K562 (cell line): Measurements from ENCODE around the gene LIF. TPM values are rescaled to one million over a fixed set of nuclear protein-coding genes. Genes with fewer than 3 reads are reported as not detected.

Source experiments
- ARID2 ChIP-seq: fragments of 450-650 bp; IDR thresholded peaks from 2 replicates; pipeline ENCODE4 v1.6.1; 2017; ENCODE audit warnings: antibody characterized with exemption, mild to moderate bottlenecking
- ETV5 ChIP-seq: sonication (generic); formaldehyde crosslinking; IDR thresholded peaks from 2 replicates; pipeline ENCODE4 v1.4.0; 2020; ENCODE audit warnings: low read depth, mild to moderate bottlenecking, missing genetic modification reagents
- HINFP ChIP-seq: fragments of 450-650 bp; conservative IDR thresholded peaks from 2 replicates; pipeline ENCODE4 v1.6.1; 2016; ENCODE audit warnings: missing genetic modification characterization, low read depth, mild to moderate bottlenecking, control low read depth, missing compliant biosample characterization
- HLTF ChIP-seq: fragments of 450-650 bp; IDR thresholded peaks from 2 replicates; pipeline ENCODE4 v1.6.1; 2016
- JUND ChIP-seq, 2 experiments: IDR thresholded peaks; 2 replicates in 1 of 2; 3 replicates in 1 of 2; pipeline ENCODE4 v1.6.1; 2011; ENCODE audit warnings: borderline replicate concordance in 2 of 2, low read depth in 2 of 2, low read length in 2 of 2, improper control_type of control experiment in 1 of 2, missing biosample characterization in 1 of 2, missing genetic modification characterization in 1 of 2, missing genetic modification reagents in 1 of 2
- KAT2B ChIP-seq: IDR thresholded peaks from one replicate; pipeline ENCODE4 v1.6.1; 2012; ENCODE audit warnings: low read depth, mild to moderate bottlenecking, control low read depth, inconsistent platforms, low read length, moderate library complexity
- MCM2 ChIP-seq: fragments of 450-650 bp; IDR thresholded peaks from 2 replicates; pipeline ENCODE4 v1.6.1; 2017; ENCODE audit warnings: low read depth, mild to moderate bottlenecking
- NFYB ChIP-seq: IDR thresholded peaks from 2 replicates; pipeline ENCODE4 v1.6.1; 2011; ENCODE audit warnings: mild to moderate bottlenecking, moderate library complexity; ENCODE audit not compliant: insufficient read length; ENCODE audit errors: extremely low read depth
- NR2C1 ChIP-seq, 2 experiments: fragments of 450-650 bp; IDR thresholded peaks; 2 replicates each; pipeline ENCODE4 v1.6.1; 2017; ENCODE audit warnings: mild to moderate bottlenecking in 2 of 2, antibody characterized with exemption in 1 of 2, inconsistent platforms in 1 of 2, missing compliant biosample characterization in 1 of 2, missing genetic modification characterization in 1 of 2
- SMARCB1 ChIP-seq: IDR thresholded peaks from 2 replicates; pipeline ENCODE4 v1.6.1; 2011; ENCODE audit warnings: improper control_type of control experiment, low read depth; ENCODE audit not compliant: insufficient read length
- STAT6 ChIP-seq: sonication (generic); formaldehyde crosslinking; IDR thresholded peaks from 2 replicates; pipeline ENCODE4 v1.8.1; 2023; ENCODE audit warnings: mild to moderate bottlenecking, missing genetic modification reagents
- ZNF134 ChIP-seq: fragments of 250-450 bp; sonication (Bioruptor Pico); conservative IDR thresholded peaks from 2 replicates; pipeline ENCODE4 v1.4.0; 2020
- ZNF324 ChIP-seq: fragments of 250-450 bp; sonication (Bioruptor Pico); IDR thresholded peaks from 2 replicates; pipeline ENCODE4 v1.4.0; 2020; ENCODE audit warnings: mild to moderate bottlenecking
- ZNF436 ChIP-seq: fragments of 250-450, 450-650 bp; sonication (Bioruptor Pico); formaldehyde crosslinking; IDR thresholded peaks from 2 replicates; pipeline ENCODE4 v1.7.0; 2020; ENCODE audit warnings: mild to moderate bottlenecking
- ZNF76 ChIP-seq: fragments of 250-450 bp; sonication (Bioruptor Pico); IDR thresholded peaks from 2 replicates; pipeline ENCODE4 v1.4.0; 2020; ENCODE audit warnings: mild to moderate bottlenecking, moderate library complexity, borderline replicate concordance
- polyA plus RNA-seq, 8 experiments: library from polyadenylated mRNA; depleted of rRNA in 4 of 8; stranded (reverse) in 5 of 8; unstranded in 3 of 8; fragments of >200 nt; fragmentation: Nextera tagmentation in 2 of 8; fragmentation: Illumina TruSeq in 1 of 8; extraction: Ambion mirVana in 2 of 8; extraction: Trizol in 1 of 8; gene quantifications; 2 replicates each; pipeline versions ENCODE4 v1.2.1 to v1.2.3, GENCODE V29; 2011 to 2014; ENCODE audit warnings: inconsistent platforms in 1 of 8, missing spikeins in 1 of 8
- total RNA-seq, 7 experiments: library from RNA; depleted of rRNA in 6 of 7; stranded (reverse); fragments of >200 nt in 6 of 7; fragmentation: Illumina TruSeq in 2 of 7; extraction: Trizol in 2 of 7; gene quantifications; 2 replicates each; pipeline versions ENCODE4 v1.2.1 to v1.2.3, GENCODE V29; 2011 to 2021; ENCODE audit warnings: low replicate concordance in 1 of 7
- TF ChIP-seq, protein P1 (sequence below): fragments of 200-400 bp; formaldehyde crosslinking; IDR thresholded peaks from 2 replicates; pipeline ENCODE4 v1.6.1; 2017; ENCODE audit warnings: mild to moderate bottlenecking, low read depth, low read length, moderate library complexity
- TF ChIP-seq, protein P2 (sequence below): fragments of 450-650 bp; formaldehyde crosslinking; IDR thresholded peaks from 2 replicates; pipeline ENCODE4 v1.4.0; 2020; ENCODE audit warnings: mild to moderate bottlenecking, moderate library complexity
- TF ChIP-seq, protein P3 (sequence below): fragments of 250-450 bp; sonication (Bioruptor Pico); IDR thresholded peaks from 2 replicates; pipeline ENCODE4 v1.9.0; 2021; ENCODE audit warnings: mild to moderate bottlenecking, inconsistent platforms

LIF gene
- total and polyA plus RNA-seq, 9 of the 15 experiments (the other 6 are each of a cell fraction or from before 2014, with no cell fraction given) = 0.05 to 0.39 (median 0.18) TPM; not detected in 3

DNA sequence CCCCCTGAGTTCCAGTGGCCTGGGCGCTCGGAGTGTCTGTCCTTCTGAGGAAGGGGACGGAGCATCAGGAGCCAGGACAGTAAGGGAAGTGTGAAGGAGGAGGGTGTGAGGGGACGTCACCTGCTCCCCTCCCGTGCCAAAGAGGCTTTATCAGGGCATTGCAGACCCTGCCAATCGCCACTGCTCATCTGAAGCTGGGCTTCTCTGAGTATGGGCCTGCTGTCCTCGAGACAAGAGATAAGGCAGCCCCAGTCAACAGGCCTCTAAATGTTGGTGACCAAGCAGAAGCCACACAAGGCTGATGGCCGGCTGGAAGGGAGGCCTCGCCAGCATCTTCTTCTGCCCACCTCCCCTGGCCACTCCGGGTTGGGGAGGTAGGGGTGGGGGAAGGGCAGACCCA is 29.8 kb downstream of the LIF start (continued):
- TF ChIP-seq, protein P1, sequence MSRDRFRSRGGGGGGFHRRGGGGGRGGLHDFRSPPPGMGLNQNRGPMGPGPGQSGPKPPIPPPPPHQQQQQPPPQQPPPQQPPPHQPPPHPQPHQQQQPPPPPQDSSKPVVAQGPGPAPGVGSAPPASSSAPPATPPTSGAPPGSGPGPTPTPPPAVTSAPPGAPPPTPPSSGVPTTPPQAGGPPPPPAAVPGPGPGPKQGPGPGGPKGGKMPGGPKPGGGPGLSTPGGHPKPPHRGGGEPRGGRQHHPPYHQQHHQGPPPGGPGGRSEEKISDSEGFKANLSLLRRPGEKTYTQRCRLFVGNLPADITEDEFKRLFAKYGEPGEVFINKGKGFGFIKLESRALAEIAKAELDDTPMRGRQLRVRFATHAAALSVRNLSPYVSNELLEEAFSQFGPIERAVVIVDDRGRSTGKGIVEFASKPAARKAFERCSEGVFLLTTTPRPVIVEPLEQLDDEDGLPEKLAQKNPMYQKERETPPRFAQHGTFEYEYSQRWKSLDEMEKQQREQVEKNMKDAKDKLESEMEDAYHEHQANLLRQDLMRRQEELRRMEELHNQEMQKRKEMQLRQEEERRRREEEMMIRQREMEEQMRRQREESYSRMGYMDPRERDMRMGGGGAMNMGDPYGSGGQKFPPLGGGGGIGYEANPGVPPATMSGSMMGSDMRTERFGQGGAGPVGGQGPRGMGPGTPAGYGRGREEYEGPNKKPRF = no peak
- TF ChIP-seq ZNF134 (peak; percentile 70), KAT2B (no peak), ETV5 (CRISPR knock-in tag) (no peak), STAT6 (no peak), ARID2 (no peak), NR2C1 (IDR thresholded peaks at IDR 0.05) (no peak), NR2C1 (tag; IDR thresholded peaks at IDR 0.05) (no peak), ZNF76 (CRISPR knock-in tag) (no peak), MCM2 (no peak), ZNF436 (no peak), SMARCB1 (no peak), ZNF324 (no peak), HLTF (0 out of 2 replicates have a peak, but pooled peaks have one; percentile 29), HINFP (tag) (no peak; the same call in 1 of the 2 replicates), NFYB (no peak), JUND (IDR thresholded peaks at IDR 0.05; ENCODE audit: borderline replicate concordance, low read depth, low read length) (peak; percentile 85), JUND (tag; IDR thresholded peaks at IDR 0.05; ENCODE audit: borderline replicate concordance, low read depth, low read length) (peak; percentile 70; the same call in 1 of the 3 replicates)
- TF ChIP-seq, protein P2, sequence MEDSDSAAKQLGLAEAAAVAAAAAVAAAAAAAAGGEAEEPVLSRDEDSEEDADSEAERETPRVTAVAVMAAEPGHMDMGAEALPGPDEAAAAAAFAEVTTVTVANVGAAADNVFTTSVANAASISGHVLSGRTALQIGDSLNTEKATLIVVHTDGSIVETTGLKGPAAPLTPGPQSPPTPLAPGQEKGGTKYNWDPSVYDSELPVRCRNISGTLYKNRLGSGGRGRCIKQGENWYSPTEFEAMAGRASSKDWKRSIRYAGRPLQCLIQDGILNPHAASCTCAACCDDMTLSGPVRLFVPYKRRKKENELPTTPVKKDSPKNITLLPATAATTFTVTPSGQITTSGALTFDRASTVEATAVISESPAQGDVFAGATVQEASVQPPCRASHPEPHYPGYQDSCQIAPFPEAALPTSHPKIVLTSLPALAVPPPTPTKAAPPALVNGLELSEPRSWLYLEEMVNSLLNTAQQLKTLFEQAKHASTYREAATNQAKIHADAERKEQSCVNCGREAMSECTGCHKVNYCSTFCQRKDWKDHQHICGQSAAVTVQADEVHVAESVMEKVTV (CRISPR knock-in tag) = no peak
- TF ChIP-seq, protein P3, sequence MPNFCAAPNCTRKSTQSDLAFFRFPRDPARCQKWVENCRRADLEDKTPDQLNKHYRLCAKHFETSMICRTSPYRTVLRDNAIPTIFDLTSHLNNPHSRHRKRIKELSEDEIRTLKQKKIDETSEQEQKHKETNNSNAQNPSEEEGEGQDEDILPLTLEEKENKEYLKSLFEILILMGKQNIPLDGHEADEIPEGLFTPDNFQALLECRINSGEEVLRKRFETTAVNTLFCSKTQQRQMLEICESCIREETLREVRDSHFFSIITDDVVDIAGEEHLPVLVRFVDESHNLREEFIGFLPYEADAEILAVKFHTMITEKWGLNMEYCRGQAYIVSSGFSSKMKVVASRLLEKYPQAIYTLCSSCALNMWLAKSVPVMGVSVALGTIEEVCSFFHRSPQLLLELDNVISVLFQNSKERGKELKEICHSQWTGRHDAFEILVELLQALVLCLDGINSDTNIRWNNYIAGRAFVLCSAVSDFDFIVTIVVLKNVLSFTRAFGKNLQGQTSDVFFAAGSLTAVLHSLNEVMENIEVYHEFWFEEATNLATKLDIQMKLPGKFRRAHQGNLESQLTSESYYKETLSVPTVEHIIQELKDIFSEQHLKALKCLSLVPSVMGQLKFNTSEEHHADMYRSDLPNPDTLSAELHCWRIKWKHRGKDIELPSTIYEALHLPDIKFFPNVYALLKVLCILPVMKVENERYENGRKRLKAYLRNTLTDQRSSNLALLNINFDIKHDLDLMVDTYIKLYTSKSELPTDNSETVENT (CRISPR knock-in tag) = no peak
